GM18511 (cell line): ENCODE data around the gene WDR38.

ENCODE experiments used
- ATAC-seq: cut with Tn5 transposase; IDR thresholded peaks from one replicate; pipeline ENCODE4 v1.9.1; 2021; ENCODE audit warnings: mild to moderate bottlenecking, moderate library complexity; ENCODE audit not compliant: unreplicated experiment

Gene WDR38, protein sequence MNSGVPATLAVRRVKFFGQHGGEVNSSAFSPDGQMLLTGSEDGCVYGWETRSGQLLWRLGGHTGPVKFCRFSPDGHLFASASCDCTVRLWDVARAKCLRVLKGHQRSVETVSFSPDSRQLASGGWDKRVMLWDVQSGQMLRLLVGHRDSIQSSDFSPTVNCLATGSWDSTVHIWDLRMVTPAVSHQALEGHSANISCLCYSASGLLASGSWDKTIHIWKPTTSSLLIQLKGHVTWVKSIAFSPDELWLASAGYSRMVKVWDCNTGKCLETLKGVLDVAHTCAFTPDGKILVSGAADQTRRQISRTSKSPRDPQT

DNA sequence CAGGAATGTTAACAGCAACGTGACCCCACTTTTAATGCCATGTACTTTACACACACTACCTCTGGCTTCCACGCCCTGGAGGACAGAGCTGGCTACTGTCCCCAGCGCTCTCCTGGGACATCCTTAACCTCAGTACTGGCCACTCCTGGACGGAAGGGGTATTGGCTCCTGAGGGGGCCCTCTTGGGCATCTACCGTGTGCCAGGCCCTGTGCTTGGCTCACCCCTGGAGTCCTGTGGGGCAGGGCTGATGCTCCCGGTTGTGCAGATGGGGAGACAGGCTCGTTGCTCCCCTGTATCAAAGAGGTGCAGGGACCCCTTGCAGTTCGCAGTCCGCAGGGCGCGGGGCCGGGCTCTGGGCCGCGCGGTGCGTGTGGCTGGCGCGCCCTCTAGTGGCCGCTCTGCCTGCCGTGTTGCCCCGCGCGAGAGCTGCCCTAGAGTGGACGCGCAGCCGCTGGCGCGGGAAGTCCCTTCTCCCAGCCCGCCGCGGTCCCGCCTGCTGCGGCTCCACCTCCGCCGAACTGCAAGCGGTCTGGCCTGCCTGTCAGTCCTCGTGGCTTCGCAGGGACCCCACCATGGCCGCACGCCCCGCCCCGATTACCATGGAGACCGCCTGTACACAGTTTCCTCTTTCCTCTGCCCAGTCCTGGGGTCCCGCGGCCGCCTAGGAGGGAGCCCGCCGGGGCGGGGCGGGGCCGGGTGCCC, at the start of gene WDR38:
Gene WDR38, plus strand, starts transcription at position 632 of the 703 bp plus-strand sequence. CDS start 72 bp downstream, outside the sequence.
- ATAC-seq, result peak; percentile 76

- ATAC-seq, result no peak
These were observed 49.3 kb upstream of the WDR38 start for GRCh38 chr9:124803911-124804310.

DNA sequence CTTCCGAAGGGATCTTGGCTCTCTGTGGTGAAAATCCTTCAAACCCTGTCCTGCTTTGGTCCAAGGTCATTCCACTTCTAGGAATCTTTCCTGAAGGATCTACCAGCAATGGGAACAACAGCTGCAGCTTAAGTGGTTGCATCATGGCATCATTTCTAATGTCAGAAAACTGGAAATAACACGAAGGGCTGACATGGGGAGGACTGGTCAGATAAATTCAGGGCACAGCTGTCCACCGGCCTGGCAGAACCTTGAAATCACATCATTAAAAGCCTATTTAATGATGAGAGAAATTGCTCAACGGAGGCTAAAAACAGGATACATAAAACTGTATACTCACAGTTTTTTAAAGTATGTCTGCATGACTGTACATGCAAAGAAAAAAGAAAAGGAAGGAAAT, 48.1 kb upstream of the WDR38 start:
- ATAC-seq, result no peak

DNA sequence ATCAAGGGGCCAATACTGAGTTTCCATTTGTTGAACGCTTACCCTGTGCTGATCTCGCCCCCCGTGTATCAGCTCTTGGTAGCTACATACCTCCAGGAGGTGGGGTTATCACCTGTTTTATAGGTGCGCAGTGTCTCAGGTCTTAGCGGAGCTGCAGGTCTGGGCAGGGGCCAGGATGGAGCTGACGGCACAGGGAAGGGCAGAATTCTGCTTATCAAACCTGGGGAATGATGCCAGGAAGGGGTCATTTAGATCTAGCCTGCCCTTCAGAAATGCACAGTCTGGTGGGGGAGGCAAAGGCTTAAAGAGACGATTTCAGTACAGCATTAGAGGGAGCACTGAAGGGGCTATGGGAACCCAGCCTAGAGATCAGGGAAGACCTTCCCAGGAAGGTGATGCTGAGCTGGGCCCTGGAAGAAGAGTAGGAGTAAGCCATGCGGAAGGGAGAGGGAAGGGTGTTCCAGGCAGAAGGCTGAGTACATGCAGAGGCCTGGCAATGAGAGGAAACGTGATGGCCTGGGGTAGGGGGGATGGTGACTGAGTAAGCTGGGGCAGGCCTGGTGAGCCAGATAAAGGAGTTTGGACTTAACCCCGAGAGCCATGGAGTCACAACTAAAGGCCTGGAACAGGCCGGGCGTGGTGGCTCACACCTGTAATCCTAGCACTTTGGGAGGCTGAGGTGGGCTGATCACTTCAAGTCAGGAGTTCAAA, 44.9 kb upstream of the WDR38 start:
- ATAC-seq, result no peak

DNA sequence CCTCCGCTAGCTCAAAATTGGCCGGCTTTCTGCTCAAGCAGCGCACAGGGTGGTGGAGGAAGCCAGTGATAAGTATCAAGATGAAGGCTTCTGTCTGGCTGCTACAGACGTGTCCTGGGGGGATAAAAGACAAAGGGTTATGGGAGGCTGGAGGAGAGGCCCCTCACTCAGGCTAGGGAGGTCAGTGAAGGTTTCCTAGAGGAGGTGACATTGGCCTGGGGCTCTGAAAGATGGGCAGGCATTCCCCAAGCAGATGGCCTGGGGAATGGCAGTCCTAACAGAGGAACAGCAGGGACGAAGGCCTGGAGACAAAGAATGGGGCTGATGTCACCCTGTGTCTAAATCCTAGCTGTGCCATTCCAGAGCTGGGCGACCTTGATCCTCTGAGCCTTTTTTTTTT, 44.0 kb upstream of the WDR38 start:
- no peak for ATAC-seq

GRCh38 chr9:124809741-124810500, 43.3 kb upstream of the WDR38 start:
- ATAC-seq, result no peak

- ATAC-seq, result no peak
These were observed 42.5 kb upstream of the WDR38 start for GRCh38 chr9:124810663-124811355.

DNA sequence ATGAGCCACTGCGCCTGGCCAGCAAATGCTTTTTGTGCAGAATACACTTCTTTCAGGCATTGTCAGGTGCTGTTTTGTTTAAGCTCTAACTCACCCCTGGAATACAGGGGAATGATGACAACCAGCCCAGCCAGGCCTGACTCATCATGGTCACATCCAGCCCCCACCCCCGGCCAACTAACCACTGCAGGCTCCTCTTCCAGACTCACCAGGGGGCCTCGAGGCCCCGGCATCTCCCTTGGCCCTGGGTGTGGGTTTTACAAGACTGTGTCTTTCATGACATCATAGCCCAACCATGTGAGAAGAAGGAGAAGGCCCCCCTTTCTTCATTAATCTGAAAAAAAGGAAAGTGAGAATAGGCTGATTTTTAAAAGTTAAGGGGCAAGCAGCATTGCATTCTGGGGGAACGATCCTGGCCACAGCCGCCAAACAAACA, 40.8 kb upstream of the WDR38 start:
- ATAC-seq, result no peak

- no peak for ATAC-seq
These were observed 40.2 kb upstream of the WDR38 start for GRCh38 chr9:124813041-124813440.

- ATAC-seq, result no peak
These were observed 39.6 kb upstream of the WDR38 start for GRCh38 chr9:124813501-124814163.

DNA sequence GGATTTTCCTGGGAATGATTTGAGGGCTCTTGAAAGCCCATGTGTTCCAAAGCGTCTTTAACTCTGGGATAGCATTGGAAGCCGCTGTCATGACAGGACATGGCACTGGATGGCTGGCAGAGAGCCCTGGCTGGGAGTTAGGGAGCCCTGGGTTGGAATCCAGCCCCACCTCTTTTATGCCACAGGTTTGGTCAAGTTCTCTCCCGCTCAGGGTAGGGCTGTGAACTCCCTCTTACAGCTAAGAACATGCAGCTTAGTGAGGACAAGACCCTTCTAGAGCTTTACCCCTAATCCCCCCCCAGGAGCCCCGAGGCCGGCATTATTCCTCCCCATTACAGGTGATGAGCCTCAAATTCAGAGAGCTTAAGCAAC, 39.1 kb upstream of the WDR38 start:
- ATAC-seq, result no peak

- no peak for ATAC-seq
These were observed 37.7 kb upstream of the WDR38 start for GRCh38 chr9:124815601-124816000.

GRCh38 chr9:124818431-124819281, 34.6 kb upstream of the WDR38 start:
- ATAC-seq, result peak; percentile 66

DNA sequence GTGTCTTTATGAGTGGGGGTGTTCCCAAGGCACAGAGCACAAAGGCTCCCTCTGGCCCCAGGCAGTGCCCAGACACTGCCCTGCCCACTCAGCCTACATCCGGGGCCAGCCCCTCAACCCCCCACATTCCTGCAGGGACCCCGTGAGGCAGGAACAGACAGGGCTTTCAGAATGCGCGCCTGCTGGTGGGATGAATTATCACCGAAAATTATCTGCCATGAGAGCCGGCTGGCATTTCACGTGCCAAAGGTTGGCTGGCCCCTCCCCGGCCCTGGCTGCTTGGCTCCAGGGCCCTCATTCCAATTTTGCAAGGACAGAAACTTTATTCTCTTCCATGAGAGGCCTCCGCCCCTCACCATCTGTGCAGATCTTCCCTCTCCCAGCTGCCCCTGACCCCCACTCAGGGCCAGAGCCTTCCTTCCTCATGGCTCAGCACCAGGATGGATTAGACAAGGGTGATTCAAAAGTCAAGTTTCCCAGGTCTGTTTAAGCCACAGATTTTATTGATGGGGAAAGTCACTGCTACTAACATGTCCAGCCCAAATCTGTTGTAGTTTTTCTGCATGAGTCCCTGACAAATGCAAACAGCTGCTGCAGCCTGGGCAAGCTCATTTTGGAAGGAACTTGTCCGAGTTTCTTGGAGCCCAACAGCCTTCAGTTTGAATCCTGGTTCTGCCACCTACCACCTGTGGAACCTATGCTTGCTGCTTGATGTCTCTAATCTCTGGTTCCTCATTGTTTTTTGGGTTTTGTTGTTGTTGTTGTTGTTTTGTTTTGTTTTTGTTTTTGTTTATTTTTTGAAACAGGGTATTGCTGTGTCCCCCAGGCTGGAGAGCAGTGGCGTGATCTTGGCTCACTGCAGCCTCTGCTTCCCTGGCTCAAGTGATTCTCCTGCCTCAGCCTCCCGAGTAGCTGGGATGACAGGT, 32.3 kb upstream of the WDR38 start:
- ATAC-seq, result no peak

GRCh38 chr9:124828489-124829333, 24.5 kb upstream of the WDR38 start:
- no peak for ATAC-seq

- ATAC-seq, result no peak
These were observed 24.0 kb upstream of the WDR38 start for GRCh38 chr9:124829334-124829669.

- ATAC-seq, result no peak
These were observed 22.7 kb upstream of the WDR38 start for GRCh38 chr9:124830593-124830992.
